Vagina (tissue), 2 donors: ENCODE measurements around the gene TCF4.

Experiments used
- POLR2A ChIP-seq, 2 donors: fragments of 450-650 bp; IDR thresholded peaks; one replicate each; pipeline ENCODE4 v1.6.1; 2017; ENCODE audit warnings: antibody characterized with exemption in 2 of 2, mild to moderate bottlenecking in 2 of 2, moderate library complexity in 2 of 2
- TF ChIP-seq, protein P1 (sequence below), 3 experiments: fragments of 450-650 bp in 2 of 3; fragments of 200-600 bp in 1 of 3; sonication (generic) in 1 of 3; IDR thresholded peaks; one replicate each; pipeline ENCODE4 v1.5.1; 2017 to 2019; ENCODE audit warnings: antibody characterized with exemption in 3 of 3, mild to moderate bottlenecking in 2 of 3, moderate library complexity in 2 of 3

- no peak for TF ChIP-seq POLR2A (IDR thresholded peaks at IDR 0.05)
- TF ChIP-seq, protein P1, sequence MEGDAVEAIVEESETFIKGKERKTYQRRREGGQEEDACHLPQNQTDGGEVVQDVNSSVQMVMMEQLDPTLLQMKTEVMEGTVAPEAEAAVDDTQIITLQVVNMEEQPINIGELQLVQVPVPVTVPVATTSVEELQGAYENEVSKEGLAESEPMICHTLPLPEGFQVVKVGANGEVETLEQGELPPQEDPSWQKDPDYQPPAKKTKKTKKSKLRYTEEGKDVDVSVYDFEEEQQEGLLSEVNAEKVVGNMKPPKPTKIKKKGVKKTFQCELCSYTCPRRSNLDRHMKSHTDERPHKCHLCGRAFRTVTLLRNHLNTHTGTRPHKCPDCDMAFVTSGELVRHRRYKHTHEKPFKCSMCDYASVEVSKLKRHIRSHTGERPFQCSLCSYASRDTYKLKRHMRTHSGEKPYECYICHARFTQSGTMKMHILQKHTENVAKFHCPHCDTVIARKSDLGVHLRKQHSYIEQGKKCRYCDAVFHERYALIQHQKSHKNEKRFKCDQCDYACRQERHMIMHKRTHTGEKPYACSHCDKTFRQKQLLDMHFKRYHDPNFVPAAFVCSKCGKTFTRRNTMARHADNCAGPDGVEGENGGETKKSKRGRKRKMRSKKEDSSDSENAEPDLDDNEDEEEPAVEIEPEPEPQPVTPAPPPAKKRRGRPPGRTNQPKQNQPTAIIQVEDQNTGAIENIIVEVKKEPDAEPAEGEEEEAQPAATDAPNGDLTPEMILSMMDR (IDR thresholded peaks at IDR 0.05): no peak
Observed at GRCh38 chr18:55266981-55267380, 321.0 kb downstream of the TCF4 start.
